Testis (tissue), 2 donors: ENCODE measurements around the gene FANCE.

Experiments used
- CTCF ChIP-seq, 3 experiments: fragments of 450-650 bp in 2 of 3; fragments of 200-600 bp in 1 of 3; sonication (generic) in 1 of 3; IDR thresholded peaks; one replicate each; pipeline ENCODE4 v1.5.1; 2016 to 2019; ENCODE audit warnings: antibody characterized with exemption in 3 of 3, mild to moderate bottlenecking in 2 of 3, moderate library complexity in 1 of 3
- POLR2A ChIP-seq: fragments of 450-650 bp; IDR thresholded peaks from one replicate; pipeline ENCODE4 v1.6.1; 2017; ENCODE audit warnings: antibody characterized with exemption, mild to moderate bottlenecking, moderate library complexity

- TF ChIP-seq CTCF (IDR thresholded peaks at IDR 0.05) = no peak
- no peak for TF ChIP-seq POLR2A
These were observed 26.1 kb downstream of the FANCE start for GRCh38 chr6:35478259-35478658.
